NCI-H345 (cell line): ENCODE results near the gene TRIM52.

ENCODE experiments used
- DNase-seq: peaks from one replicate; lab custom pipeline; 2025; lab: John Stamatoyannopoulos, UW

The TRIM52 gene

GRCh38 chr5:181255836-181256578, 4.9 kb downstream of the TRIM52 start:
- DNase-seq, result no peak

- no peak for DNase-seq
These were observed 5.7 kb downstream of the TRIM52 start for GRCh38 chr5:181255276-181255675.

DNA sequence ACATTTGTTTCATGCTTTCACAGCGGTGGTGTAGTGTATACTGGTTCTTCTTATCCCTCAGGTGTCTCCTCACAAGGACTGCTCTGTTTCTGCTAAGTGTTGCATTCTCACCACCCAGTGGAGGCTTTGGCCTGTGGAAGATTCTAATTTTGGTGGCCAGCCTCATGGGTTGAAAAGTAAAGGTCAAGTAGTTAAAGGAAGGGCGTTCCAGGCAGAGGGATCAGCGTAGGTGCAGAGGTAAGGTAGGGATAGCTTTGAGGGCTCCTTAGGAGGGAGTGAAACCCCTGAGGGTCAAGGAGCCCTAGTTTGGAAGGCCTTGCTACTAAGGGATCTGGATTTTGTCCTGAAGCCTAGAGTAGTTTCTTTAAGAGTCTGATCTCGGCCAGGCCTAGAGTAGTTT, 12.7 kb downstream of the TRIM52 start:
- no peak for DNase-seq

DNA sequence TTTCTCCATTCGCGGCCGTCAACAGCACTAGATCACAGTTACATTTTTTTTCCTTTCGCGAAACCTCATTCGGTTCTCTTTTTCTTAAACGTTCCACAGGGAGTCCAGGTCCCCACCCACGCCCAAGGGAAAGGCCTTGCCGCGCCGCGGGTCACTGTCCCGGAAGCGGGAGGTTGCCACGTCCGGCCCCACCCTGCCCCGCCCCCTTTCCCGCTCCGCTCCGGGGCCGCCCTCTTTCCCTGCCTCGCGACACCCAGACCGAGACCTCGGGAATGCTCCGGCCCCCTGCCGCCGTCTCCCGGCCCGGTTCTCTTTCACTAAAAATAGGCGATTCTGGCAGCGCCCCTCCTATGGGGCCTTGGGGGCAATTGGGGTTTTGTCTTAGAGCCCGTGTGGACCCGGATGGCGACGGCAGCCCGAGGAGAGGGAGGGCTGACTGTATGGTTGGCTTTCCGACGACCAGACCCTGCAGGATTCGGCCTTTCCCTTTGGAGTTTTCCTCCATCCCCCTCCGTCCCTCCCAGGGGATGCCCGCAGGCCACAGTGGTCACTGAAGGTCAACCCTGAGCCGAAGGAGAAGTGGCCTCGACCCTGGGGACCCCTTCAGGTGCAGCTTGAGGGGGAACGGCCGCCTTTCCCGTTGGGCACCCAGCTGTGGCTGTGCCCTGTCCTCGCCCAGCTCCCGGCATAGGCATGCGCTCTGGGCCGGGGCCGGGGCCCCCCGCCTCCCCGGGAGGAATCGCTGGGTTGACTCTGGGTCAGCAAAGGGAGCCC, 14.5 kb downstream of the TRIM52 start:
- no peak for DNase-seq

DNA sequence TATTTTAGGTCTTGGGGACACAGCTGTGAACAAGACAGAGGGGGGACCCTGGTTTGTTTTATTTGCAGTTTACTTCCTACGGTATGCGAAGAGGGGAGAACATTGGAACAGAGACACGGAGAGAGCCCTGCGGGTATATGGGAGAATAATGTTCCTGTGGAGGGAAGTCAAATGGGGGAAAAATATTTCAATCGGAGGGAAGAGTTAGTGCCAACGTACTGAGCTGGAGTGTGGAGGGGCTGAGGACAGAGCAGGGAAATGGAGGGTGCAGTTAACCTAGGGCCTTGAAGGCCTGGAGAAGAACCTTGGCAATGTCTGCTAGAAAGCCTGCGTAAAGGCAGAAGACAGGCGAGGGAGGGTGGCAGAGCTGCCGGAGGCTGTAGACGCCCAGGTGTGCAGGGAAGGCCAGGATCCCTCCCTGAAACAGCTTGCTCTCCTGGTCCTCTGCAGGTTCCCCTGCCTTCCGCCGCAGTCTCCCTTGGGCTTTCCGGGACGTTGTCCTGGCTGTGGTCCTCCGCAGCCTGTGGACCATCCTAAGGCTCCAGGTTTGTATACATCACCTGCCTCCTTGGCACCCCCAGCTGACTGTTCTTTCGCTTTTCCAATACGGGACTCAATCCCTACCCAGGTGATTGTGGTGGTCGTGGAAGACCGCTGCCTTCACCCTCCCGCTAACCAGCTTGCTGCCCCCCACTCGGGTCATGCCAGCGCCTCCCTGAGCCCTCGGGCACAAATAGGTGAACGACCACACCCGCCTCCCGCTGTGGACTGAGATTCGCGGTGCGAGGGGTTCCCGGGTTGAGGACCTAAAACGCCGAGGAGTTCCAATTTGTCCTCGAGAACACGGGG, 15.3 kb downstream of the TRIM52 start:
- no peak for DNase-seq

GRCh38 chr5:181243564-181244343, 17.2 kb downstream of the TRIM52 start, which contains the start of gene RACK1:
Gene RACK1, minus strand, starts transcription at chr5:181243906. Its CDS starts 106 bp downstream, at chr5:181243800.
- no peak for DNase-seq

DNA sequence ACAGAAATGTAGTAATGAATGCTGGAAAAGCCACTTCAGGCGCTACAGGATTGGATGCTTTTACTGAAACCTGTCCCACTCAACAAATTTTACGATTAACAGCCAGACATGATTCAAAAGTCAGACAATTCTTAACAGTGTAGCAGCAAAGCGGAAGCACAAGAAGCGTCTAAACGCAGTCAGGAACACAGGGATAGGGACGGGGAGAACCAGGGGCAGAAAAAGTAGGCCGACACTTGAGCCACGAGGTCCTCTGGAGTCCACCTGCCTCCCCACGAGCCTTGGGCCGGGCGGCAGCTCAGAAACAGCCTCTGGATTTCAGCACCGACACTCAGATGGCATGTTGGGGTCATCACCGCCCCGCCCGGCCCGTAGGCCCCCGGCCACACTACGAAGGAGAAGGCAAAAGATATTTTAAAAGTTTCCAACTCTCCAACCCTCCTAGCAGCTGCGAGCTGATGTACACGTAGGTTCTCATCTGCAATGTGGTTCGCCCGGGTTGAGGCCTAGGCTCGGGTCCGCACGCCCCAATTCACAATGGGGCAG, 17.9 kb downstream of the TRIM52 start:
- no peak for DNase-seq

- no peak for DNase-seq
These were observed 18.9 kb downstream of the TRIM52 start for GRCh38 chr5:181242031-181242451.

DNA sequence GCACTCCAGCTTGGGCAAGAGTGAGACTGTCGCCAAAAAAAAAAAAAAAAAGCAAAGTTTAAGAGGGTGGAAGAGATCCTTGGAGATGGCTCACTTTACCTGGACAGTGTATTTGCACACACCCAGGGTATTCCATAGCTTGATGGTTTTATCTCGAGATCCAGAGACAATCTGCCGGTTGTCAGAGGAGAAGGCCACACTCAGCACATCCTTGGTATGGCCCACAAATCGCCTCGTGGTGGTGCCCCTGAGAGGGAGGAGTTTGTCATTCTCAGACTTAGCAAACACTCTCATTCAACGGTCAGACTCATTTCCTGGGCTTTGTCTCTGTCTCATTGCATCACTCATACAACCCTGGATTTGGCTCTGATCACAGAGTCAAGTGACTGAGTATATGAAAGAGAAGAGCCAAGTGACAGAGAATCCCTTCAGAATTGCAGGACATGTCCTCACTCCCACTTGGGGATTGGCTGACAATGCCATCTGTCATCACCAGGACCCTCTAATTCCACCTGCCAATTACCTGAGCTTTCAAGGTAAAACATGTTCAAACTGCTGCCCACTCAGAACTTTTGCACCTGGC, 19.5 kb downstream of the TRIM52 start:
- DNase-seq, result no peak

DNA sequence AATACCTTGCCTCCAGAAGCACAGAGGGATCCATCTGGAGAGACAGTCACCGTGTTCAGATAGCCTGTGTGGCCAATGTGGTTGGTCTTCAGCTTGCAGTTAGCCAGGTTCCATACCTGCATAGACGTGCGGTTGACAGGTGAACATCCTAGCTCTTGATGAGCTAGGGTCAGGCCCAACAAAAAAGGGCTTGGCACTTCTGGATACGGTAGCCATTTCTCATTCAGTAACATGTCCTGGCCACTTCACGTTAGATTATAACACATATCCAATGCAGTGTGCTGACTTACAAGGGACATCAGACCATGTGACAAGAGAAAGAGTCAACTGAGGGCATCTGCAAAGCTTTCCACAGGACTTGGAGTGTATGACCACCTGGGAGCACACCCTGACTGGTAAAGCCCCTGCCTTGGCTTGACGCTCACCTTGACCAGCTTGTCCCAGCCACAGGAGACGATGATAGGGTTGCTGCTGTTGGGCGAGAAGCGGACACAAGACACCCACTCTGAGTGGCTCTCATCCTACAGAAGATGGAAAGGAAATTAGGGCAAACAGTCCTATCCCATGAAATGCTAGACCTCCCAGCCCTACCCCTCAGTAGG, 21.8 kb downstream of the TRIM52 start:
- DNase-seq, result no peak

DNA sequence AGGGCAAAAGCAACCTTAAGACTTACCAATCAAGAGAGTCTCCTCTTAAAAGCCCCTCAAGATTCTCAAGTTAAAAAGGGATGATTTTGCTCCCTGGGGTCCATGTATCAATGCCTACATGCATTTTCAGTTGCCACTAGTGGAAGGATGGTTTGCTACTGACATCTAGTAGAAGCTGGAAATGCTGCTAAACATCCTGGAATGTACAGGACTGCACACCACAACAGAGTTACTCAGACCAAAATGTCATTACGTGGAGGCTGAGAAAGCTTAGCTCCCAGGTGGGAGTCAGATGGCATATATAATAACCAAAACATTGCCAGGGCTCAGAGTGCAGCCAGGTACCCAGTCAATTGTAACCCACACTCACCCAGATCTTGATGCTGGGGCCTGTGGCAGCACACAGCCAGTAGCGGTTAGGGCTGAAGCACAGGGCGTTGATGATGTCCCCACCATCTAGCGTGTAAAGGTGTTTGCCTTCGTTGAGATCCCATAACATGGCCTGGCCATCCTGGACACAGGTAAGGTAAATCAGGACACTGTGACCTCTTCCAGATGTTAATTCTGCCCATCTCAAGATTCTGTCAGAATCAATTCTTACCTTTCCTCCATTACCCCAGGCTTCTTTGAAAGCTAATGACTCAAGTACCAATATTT, 23.1 kb downstream of the TRIM52 start:
- no peak for DNase-seq

GRCh38 chr5:181236954-181237641, 23.8 kb downstream of the TRIM52 start:
- DNase-seq, result no peak

GRCh38 chr5:181236471-181236870, 24.5 kb downstream of the TRIM52 start:
- no peak for DNase-seq

GRCh38 chr5:181235689-181236366, 25.1 kb downstream of the TRIM52 start:
- DNase-seq, result no peak

DNA sequence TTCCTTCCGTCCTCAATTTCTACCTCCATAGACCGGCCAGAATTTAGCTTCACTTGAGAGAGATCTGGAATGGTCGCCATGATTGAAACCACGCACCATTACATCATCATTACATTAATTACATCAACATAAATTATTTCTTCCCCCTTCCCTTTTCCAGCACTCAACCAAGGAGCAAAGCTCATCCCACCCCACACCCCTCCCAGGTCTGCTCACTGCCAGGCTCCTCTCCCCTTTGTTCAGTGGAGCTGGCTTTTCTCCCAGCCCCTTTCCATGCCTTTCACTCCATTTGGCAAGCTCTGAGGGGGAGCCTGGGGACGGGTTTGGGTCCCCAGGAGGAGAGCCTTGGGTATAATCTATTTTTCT, 25.6 kb downstream of the TRIM52 start:
- no peak for DNase-seq

GRCh38 chr5:181234455-181235306, 26.3 kb downstream of the TRIM52 start:
- no peak for DNase-seq

DNA sequence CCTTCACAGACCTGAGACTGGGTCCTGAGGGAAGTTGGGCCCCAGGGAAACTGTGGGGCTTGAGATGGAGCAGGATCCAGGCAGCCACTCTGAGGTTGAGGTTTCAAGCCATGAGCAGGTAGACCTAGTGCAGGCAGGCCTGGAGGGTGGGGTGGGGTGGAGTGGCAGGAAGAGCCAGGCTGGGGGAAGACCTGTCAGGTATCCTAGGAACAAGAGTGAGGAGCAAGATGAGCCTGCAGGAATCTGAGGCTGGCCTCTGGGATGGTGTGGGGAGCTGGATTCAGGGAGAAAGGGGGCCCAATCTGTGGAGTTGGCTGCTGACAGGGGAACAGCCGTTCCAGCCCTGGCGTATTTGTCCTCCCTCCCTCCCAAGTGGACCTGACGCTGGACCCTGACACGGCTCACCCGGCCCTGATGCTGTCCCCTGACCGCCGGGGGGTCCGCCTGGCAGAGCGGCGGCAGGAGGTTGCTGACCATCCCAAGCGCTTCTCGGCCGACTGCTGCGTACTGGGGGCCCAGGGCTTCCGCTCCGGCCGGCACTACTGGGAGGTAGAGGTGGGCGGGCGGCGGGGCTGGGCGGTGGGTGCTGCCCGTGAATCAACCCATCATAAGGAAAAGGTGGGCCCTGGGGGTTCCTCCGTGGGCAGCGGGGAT, 27.0 kb downstream of the TRIM52 start:
- no peak for DNase-seq
